ENCODE data around the gene UNC5C.

GRCh38 chr4:95505799-95506198 lies 43.0 kb downstream of the UNC5C start:
- no peak for TF ChIP-seq CTCF (IDR thresholded peaks at IDR 0.05)
- TF ChIP-seq POLR2AphosphoS5 (IDR thresholded peaks at IDR 0.05) = no peak
- TF ChIP-seq POLR2A (IDR thresholded peaks at IDR 0.05) = no peak
- no peak for TF ChIP-seq EP300 (IDR thresholded peaks at IDR 0.05)
